Smooth muscle cell (in vitro differentiated cells): ENCODE measurements around the gene POLRMT. TPM values are rescaled to one million over a fixed set of nuclear protein-coding genes. Genes with fewer than 3 reads are reported as not detected.

Experiments used
- DNase-seq: peaks from one replicate; lab custom pipeline; 2025; ENCODE audit not compliant: unreplicated experiment; lab: John Stamatoyannopoulos, UW
- H2AFZ ChIP-seq: fragments of 200-600 bp; sonication (generic); 2 replicates; pipeline ENCODE4 v1.6.0; 2016; ENCODE audit warnings: antibody characterized with exemption, low read depth, mild to moderate bottlenecking
- H3F3A ChIP-seq: fragments of 200-600 bp; sonication (generic); 2 replicates; pipeline ENCODE4 v1.6.0; 2017; ENCODE audit warnings: antibody characterized with exemption, low read depth
- H3K27ac ChIP-seq: fragments of 200-600 bp; sonication (generic); 2 replicates; pipeline ENCODE4 v1.5.1; 2016; ENCODE audit warnings: low read depth, mild to moderate bottlenecking
- H3K27me3 ChIP-seq: fragments of 200-600 bp; sonication (generic); 2 replicates; pipeline ENCODE4 v1.6.1; 2016; ENCODE audit warnings: low read depth, mild to moderate bottlenecking
- H3K36me3 ChIP-seq: fragments of 200-600 bp; sonication (generic); 2 replicates; pipeline ENCODE4 v1.5.1; 2016; ENCODE audit warnings: low read depth
- H3K4me1 ChIP-seq: fragments of 200-600 bp; sonication (generic); 2 replicates; pipeline ENCODE4 v1.5.1; 2016; ENCODE audit warnings: low read depth
- H3K4me2 ChIP-seq: fragments of 200-600 bp; sonication (generic); 2 replicates; pipeline ENCODE4 v1.6.0; 2016; ENCODE audit warnings: mild to moderate bottlenecking
- H3K4me3 ChIP-seq: fragments of 200-600 bp; sonication (generic); 2 replicates; pipeline ENCODE4 v1.5.1; 2016; ENCODE audit warnings: mild to moderate bottlenecking
- H3K79me2 ChIP-seq: fragments of 200-600 bp; sonication (generic); 2 replicates; pipeline ENCODE4 v1.6.0; 2016; ENCODE audit warnings: low read depth, mild to moderate bottlenecking
- H3K9ac ChIP-seq: fragments of 200-600 bp; sonication (generic); 2 replicates; pipeline ENCODE4 v1.6.0; 2016; ENCODE audit warnings: low read depth
- H3K9me3 ChIP-seq: fragments of 200-600 bp; sonication (generic); replicated peaks from 2 replicates; pipeline ENCODE4 v1.5.1; 2016; ENCODE audit warnings: low read depth
- H4K20me1 ChIP-seq: fragments of 200-600 bp; sonication (generic); 2 replicates; pipeline ENCODE4 v1.6.0; 2016; ENCODE audit warnings: low read depth
- WGBS: methylation state at CpG from one replicate; pipeline ENCODE4 v1.1.7; 2016; ENCODE audit warnings: low lambda C conversion rate; 5-methylcytosine and 5-hydroxymethylcytosine counted together
- polyA plus RNA-seq: library from polyadenylated mRNA; unstranded; fragments of >200 nt; fragmentation: Nextera tagmentation; extraction: Ambion mirVana; gene quantifications from 2 replicates; pipeline ENCODE4 v1.2.1, GENCODE V29; 2016
- total RNA-seq: library from RNA; depleted of rRNA; stranded (reverse); fragments of >200 nt; gene quantifications from 2 replicates; pipeline ENCODE4 v1.2.3, GENCODE V29; 2014
- TF ChIP-seq, protein P1 (sequence below): fragments of 200-600 bp; sonication (generic); IDR thresholded peaks from 2 replicates; pipeline ENCODE4 v1.5.1; 2017; ENCODE audit warnings: borderline replicate concordance, mild to moderate bottlenecking, antibody characterized with exemption; ENCODE audit not compliant: insufficient read depth, poor library complexity, severe bottlenecking

POLRMT gene
- total and polyA plus RNA-seq, 2 experiments from 2014 or later = 23.8 to 74.2 TPM

DNA sequence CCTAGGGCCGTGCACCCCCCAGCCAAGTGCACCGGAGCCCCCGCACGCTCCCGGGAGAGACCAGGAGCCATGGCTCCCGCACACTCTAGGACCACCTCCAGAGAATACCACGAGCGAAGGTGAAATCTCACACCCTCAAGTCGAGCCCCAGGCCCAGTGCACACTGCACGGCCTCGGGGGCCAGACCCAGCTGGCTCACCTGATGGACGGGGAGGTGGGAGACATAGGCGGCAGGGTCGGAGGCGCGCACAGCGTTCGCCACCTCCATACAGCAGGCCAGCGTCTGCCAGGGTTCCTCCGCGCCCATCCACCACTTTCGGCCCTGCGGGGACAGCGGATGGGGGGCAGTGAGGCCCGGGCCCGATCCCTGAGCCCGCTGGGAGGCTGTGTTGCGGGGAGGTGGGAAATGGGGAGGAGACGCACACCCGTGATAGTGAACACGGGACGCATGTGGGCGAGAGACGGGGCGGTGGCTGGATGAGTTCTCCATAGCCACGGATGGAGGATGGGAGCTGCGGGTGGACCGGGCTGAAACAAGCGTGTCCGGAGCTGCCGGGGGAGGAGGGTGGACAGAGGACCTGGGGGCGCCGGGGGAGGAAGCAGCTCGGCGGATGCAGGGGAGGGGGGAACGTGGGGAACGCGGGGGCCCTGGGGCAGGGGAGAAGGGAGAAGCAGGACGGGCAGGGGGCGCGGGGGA is 13.0 kb downstream of the POLRMT start:
- H3K27ac ChIP-seq = no peak overlapping the region
- DNase-seq = no peak

DNA sequence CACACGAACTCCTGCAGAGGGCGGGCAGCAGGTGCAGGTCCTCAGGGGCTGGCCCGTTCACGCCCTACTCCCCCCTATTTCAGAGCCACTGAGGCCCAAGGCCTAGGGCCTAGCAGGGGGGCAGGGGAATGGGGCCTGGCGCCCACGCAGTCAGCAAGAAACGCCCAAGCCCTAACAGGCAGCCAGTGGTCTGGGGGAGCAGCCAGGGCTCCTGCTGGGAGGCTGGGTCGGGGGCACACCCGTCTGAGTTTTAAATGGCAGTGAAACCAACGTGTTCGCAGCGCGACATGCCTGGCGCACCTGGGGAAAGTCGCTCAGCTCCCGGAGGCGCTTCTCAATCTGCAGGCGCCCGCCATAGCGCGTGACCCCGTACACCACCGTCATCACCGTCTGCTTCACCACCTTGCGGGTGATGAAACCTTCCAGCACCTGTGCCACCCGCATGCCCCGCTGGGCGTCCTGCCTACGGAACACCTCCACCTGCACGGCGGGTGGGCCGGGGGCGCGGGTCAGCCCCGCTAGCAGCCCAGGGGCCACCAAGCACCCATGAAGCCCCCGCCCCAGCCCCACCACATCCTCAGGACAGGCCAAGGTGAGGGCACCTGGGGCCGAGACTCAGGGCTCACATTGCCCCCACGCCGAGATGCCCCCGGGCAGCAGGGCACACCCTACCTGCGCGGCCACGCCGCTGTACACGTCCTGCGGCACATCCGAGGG is 13.9 kb downstream of the POLRMT start:
- no peak overlapping the region for H3K4me3 ChIP-seq
- no peak overlapping the region for H3K9ac ChIP-seq
- H4K20me1 ChIP-seq = peaks cover 4% of the 10 kb centered on the region
- H3K27ac ChIP-seq = no peak overlapping the region
- H3K4me1 ChIP-seq = no peaks in the 10 kb centered on the region
- TF ChIP-seq, protein P1, sequence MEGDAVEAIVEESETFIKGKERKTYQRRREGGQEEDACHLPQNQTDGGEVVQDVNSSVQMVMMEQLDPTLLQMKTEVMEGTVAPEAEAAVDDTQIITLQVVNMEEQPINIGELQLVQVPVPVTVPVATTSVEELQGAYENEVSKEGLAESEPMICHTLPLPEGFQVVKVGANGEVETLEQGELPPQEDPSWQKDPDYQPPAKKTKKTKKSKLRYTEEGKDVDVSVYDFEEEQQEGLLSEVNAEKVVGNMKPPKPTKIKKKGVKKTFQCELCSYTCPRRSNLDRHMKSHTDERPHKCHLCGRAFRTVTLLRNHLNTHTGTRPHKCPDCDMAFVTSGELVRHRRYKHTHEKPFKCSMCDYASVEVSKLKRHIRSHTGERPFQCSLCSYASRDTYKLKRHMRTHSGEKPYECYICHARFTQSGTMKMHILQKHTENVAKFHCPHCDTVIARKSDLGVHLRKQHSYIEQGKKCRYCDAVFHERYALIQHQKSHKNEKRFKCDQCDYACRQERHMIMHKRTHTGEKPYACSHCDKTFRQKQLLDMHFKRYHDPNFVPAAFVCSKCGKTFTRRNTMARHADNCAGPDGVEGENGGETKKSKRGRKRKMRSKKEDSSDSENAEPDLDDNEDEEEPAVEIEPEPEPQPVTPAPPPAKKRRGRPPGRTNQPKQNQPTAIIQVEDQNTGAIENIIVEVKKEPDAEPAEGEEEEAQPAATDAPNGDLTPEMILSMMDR = no peak
- H3K36me3 ChIP-seq = no peaks in the 10 kb centered on the region
- WGBS = 98% methylated on average over 47 of the region's 47 CpGs
- H3F3A ChIP-seq = no peaks in the 10 kb centered on the region
- no peak overlapping the region for H3K4me2 ChIP-seq
- no peak for DNase-seq
- no peak overlapping the region for H2AFZ ChIP-seq
- H3K27me3 ChIP-seq = no peaks in the 10 kb centered on the region
- H3K9me3 ChIP-seq = no peaks in the 10 kb centered on the region
- no peaks in the 10 kb centered on the region for H3K79me2 ChIP-seq

More for the DNA sequence above, 13.0 kb downstream of the POLRMT start:
- no peak overlapping the region for H2AFZ ChIP-seq
- WGBS = 99% methylated on average over 26 of the region's 51 CpGs
- no peak overlapping the region for H3K4me3 ChIP-seq
- no peaks in the 10 kb centered on the region for H3F3A ChIP-seq
- H3K9me3 ChIP-seq = no peaks in the 10 kb centered on the region
- H3K36me3 ChIP-seq = no peaks in the 10 kb centered on the region
- TF ChIP-seq, protein P1 = no peak
- no peak overlapping the region for H3K9ac ChIP-seq
- no peak overlapping the region for H3K4me2 ChIP-seq
- H4K20me1 ChIP-seq = peaks cover 8% of the 10 kb centered on the region
- H3K27me3 ChIP-seq = no peaks in the 10 kb centered on the region
- no peaks in the 10 kb centered on the region for H3K79me2 ChIP-seq
- H3K4me1 ChIP-seq = no peaks in the 10 kb centered on the region

DNA sequence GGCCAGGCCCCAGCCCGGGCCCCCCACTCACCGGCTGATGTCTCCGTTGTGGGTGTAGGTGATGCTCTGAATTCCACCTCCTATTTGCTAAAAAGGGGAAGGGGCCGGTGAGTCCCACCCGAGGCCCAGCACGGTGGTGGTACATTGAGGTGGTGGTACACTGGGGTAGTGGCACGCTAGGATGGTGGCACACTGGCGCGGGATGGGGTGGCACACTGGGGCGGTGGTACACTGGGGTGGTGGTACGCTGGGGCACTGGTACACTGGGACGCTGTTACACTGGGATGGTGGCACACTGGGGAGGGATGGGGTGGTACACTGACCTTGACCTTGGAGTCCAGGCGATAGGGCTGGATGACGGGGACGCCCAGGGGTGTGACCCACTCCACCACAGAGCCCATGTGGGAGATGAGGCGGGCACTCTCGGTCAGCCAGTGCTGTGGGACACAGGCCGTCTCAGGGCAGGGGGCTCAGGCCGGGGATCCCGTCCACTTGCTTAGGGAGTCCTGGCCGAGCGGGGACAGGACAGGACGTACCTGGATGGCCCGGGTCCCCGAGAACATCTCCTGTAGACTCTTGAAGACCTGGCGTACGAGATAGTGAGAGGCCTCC is 14.6 kb downstream of the POLRMT start:
- Histone ChIP-seq H3K36me3 (no peaks in the 10 kb centered on the region), H3K4me2 (no peak overlapping the region), H3K4me1 (no peaks in the 10 kb centered on the region), H2AFZ (no peak overlapping the region), H3K9me3 (no peaks in the 10 kb centered on the region), H4K20me1 (peaks cover 2% of the 10 kb centered on the region), H3F3A (no peaks in the 10 kb centered on the region), H3K27me3 (no peaks in the 10 kb centered on the region), H3K9ac (no peak overlapping the region), H3K27ac (no peak overlapping the region), H3K4me3 (no peak overlapping the region), H3K79me2 (no peaks in the 10 kb centered on the region)
- 98% methylated on average over 26 of the region's 27 CpGs for WGBS
- TF ChIP-seq, protein P1 = no peak
- DNase-seq = no peak
